Cardiac fibroblast (primary cell): ENCODE measurements around the gene RPL27.
"Not testable (repeated sequence)": the region's sequence is repeated elsewhere in the genome, so short reads cannot be mapped to it uniquely, and the experiment has no call there.

Experiments used
- DNase-seq, 2 donors: peaks; one replicate each; pipeline versions ENCODE4 v3.0.0 to v3.0.0-alpha.2; 2010; ENCODE audit warnings: low read depth in 2 of 2
- H3K4me3 ChIP-seq, 2 donors: replicated peaks in 1 of 2; 1 replicate in 1 of 2; 2 replicates in 1 of 2; pipeline ENCODE4 v1.5.1; 2011; ENCODE audit warnings: low read depth in 2 of 2, low read length in 2 of 2, mild to moderate bottlenecking in 2 of 2, moderate library complexity in 1 of 2
- CTCF ChIP-seq: IDR thresholded peaks from one replicate; pipeline ENCODE4 v1.5.1; 2011; ENCODE audit warnings: low read depth, mild to moderate bottlenecking, low read length, inconsistent platforms

The RPL27 gene

GRCh38 chr17:42971589-42971988 lies 26.6 kb upstream of the RPL27 start:
- no peak for TF ChIP-seq CTCF
- no peak overlapping the region for H3K4me3 ChIP-seq
- no peak for DNase-seq

- DNase-seq, H3K4me3 ChIP-seq: not testable (repeated sequence)
Observed at GRCh38 chr17:42973323-42973722, 24.9 kb upstream of the RPL27 start.

GRCh38 chr17:42975265-42975664 lies 23.0 kb upstream of the RPL27 start:
- DNase-seq: no peak
- TF ChIP-seq CTCF: no peak
- H3K4me3 ChIP-seq: no peak overlapping the region

GRCh38 chr17:42975701-42976100 lies 22.5 kb upstream of the RPL27 start:
- DNase-seq, H3K4me3 ChIP-seq: not testable (repeated sequence)

- DNase-seq: peak; percentile 45 to 49
- no peak for TF ChIP-seq CTCF
- peak within 1 kb of the TSS; percentile 77 to 93 for H3K4me3 ChIP-seq
Observed at GRCh38 chr17:42979511-42980273, 18.5 kb upstream of the RPL27 start, which contains the start of gene PTGES3L. Gene PTGES3L (minus strand): TSS chr17:42980080. CDS start chr17:42980053, 27 bp downstream.

GRCh38 chr17:42980274-42980765 lies 17.9 kb upstream of the RPL27 start, which contains the start of gene RUNDC1:
Gene RUNDC1 (plus strand): TSS chr17:42980565. CDS start chr17:42980577, 12 bp downstream.
- peak; percentile 86 to 89 for DNase-seq
- peak within 1 kb of the TSS; percentile 77 to 93 for H3K4me3 ChIP-seq
- TF ChIP-seq CTCF: no peak

GRCh38 chr17:42980766-42981397 lies 17.3 kb upstream of the RPL27 start:
- no peak for TF ChIP-seq CTCF
- H3K4me3 ChIP-seq: peak overlapping the region; percentile 77 to 93
- peak; percentile 53 to 59 for DNase-seq
